Endothelial cell of umbilical vein (primary cell): ENCODE measurements around the gene C19orf25. TPM values are rescaled to one million over a fixed set of nuclear protein-coding genes. Genes with fewer than 3 reads are reported as not detected.

ENCODE experiments used
- BruUV-seq: library from RNA; stranded (reverse); fragments of 400-500 nt; replicated peaks from 2 replicates; lab custom pipeline; 2021; lab: Mats Ljungman, UMichigan
- CTCF ChIA-PET: fragments of 300-600, 350-600 bp; sonication (Branson Sonifier 250); formaldehyde crosslinking; loops from one replicate; lab custom pipeline; 2021; ENCODE audit warnings: antibody characterized with exemption, inconsistent platforms; lab: Charles Lee
- POLR2A ChIA-PET: fragments of 300-600, 350-600 bp; sonication (Branson Sonifier 250); formaldehyde crosslinking; loops from one replicate; lab custom pipeline; 2021; ENCODE audit warnings: antibody characterized with exemption, inconsistent platforms; lab: Charles Lee
- DNase-seq: peaks from one replicate; pipeline ENCODE4 v3.0.0-alpha.2; 2011; ENCODE audit warnings: low read depth, low spot score
- FAIRE-seq: peaks from 2 replicates; lab custom pipeline; 2011; peaks lifted over from hg19 to GRCh38; lab: Jason Lieb, UNC
- H2AFZ ChIP-seq: 2 replicates; pipeline ENCODE4 v1.6.0; 2012; ENCODE audit warnings: low read depth, low read length, control low read depth, inconsistent platforms
- H3K27ac ChIP-seq: 2 replicates; pipeline ENCODE4 v1.5.1; 2011; ENCODE audit warnings: low read depth, mild to moderate bottlenecking, control low read depth, low read length, moderate library complexity; ENCODE audit not compliant: insufficient read depth
- H3K27me3 ChIP-seq, 2 experiments: 2 replicates each; pipeline versions ENCODE4 v1.6.0 to v1.6.1; 2011; ENCODE audit warnings: low read length in 2 of 2, mixed read lengths in 1 of 2; ENCODE audit not compliant: control insufficient read depth in 2 of 2, insufficient read depth in 2 of 2
- H3K36me3 ChIP-seq, 2 experiments: 2 replicates in 1 of 2; 3 replicates in 1 of 2; pipeline ENCODE4 v1.5.1; 2011; ENCODE audit warnings: low read length in 2 of 2, mild to moderate bottlenecking in 1 of 2, moderate library complexity in 1 of 2; ENCODE audit not compliant: control insufficient read depth in 2 of 2, insufficient read depth in 2 of 2; ENCODE audit errors: extremely low read depth in 1 of 2
- H3K4me1 ChIP-seq: 3 replicates; pipeline ENCODE4 v1.5.1; 2011; ENCODE audit warnings: mild to moderate bottlenecking, low read length; ENCODE audit not compliant: control insufficient read depth, insufficient read depth; ENCODE audit errors: extremely low read depth
- H3K4me2 ChIP-seq: 2 replicates; pipeline ENCODE4 v1.6.1; 2011; ENCODE audit warnings: low read length, control low read depth, mixed read lengths; ENCODE audit not compliant: insufficient read depth
- H3K4me3 ChIP-seq, 3 experiments: fragments of 200-600 bp in 1 of 3; sonication (generic), shearing (Covaris generic) in 1 of 3; replicated peaks in 1 of 3; 2 replicates each; pipeline ENCODE4 v1.5.1; 2011 to 2016; ENCODE audit warnings: control low read depth in 3 of 3, low read length in 3 of 3, mild to moderate bottlenecking in 2 of 3, inconsistent platforms in 1 of 3, low read depth in 1 of 3, moderate library complexity in 1 of 3; ENCODE audit not compliant: insufficient read depth in 1 of 3
- H3K79me2 ChIP-seq: 2 replicates; pipeline ENCODE4 v1.6.0; 2012; ENCODE audit warnings: low read length, inconsistent platforms; ENCODE audit not compliant: control insufficient read depth, insufficient read depth
- H3K9ac ChIP-seq: replicated peaks from 2 replicates; pipeline ENCODE3; 2011; ENCODE audit warnings: low read length, control low read depth; ENCODE audit not compliant: insufficient read depth; ENCODE audit errors: extremely low read depth
- H3K9me1 ChIP-seq: replicated peaks from 3 replicates; pipeline ENCODE4 v1.6.0; 2011; ENCODE audit warnings: mild to moderate bottlenecking, low read length; ENCODE audit not compliant: control insufficient read depth, insufficient read depth; ENCODE audit errors: extremely low read depth
- H3K9me3 ChIP-seq: replicated peaks from 2 replicates; pipeline ENCODE4 v1.5.1; 2012; ENCODE audit warnings: low read length, inconsistent platforms; ENCODE audit not compliant: control insufficient read depth, insufficient read depth
- H4K20me1 ChIP-seq: replicated peaks from 2 replicates; pipeline ENCODE3; 2011; ENCODE audit warnings: mild to moderate bottlenecking, low read length; ENCODE audit not compliant: control insufficient read depth, insufficient read depth; ENCODE audit errors: extremely low read depth
- CTCF ChIP-seq, 2 donors: IDR thresholded peaks; 1 replicate in 1 of 2; 2 replicates in 1 of 2; pipeline ENCODE4 v1.5.1; 2011; ENCODE audit warnings: low read length in 2 of 2, mild to moderate bottlenecking in 2 of 2, moderate library complexity in 2 of 2, control low read depth in 1 of 2, inconsistent platforms in 1 of 2, low read depth in 1 of 2; ENCODE audit not compliant: insufficient read depth in 1 of 2; ENCODE audit errors: extremely low read depth in 1 of 2
- EZH2 ChIP-seq: IDR thresholded peaks from 2 replicates; pipeline ENCODE4 v1.6.1; 2012; ENCODE audit warnings: borderline replicate concordance, low read depth, mild to moderate bottlenecking, moderate library complexity, low read length, inconsistent platforms; ENCODE audit not compliant: severe bottlenecking
- FOS ChIP-seq: IDR thresholded peaks from 2 replicates; pipeline ENCODE4 v1.6.1; 2011; ENCODE audit warnings: mild to moderate bottlenecking, low read length, moderate library complexity, borderline replicate concordance; ENCODE audit not compliant: insufficient read depth
- GATA2 ChIP-seq: IDR thresholded peaks from 2 replicates; pipeline ENCODE4 v1.7.0; 2011; ENCODE audit warnings: low read depth, mild to moderate bottlenecking, moderate library complexity, mixed read lengths, low read length; ENCODE audit not compliant: insufficient read length, insufficient read depth
- JUN ChIP-seq: IDR thresholded peaks from 2 replicates; pipeline ENCODE4 v1.6.1; 2011; ENCODE audit warnings: borderline replicate concordance, low read depth; ENCODE audit not compliant: insufficient read length, insufficient read depth
- MYC ChIP-seq: IDR thresholded peaks from one replicate; pipeline ENCODE4 v1.6.1; 2011; ENCODE audit warnings: mild to moderate bottlenecking, low read depth, low read length
- POLR2A ChIP-seq: IDR thresholded peaks from 2 replicates; pipeline ENCODE4 v1.6.1; 2012; ENCODE audit warnings: low read depth, mild to moderate bottlenecking, control low read depth, low read length
- dilution Hi-C: fragments of 300-500 bp; cut with MboI; formaldehyde crosslinking; loops from one replicate; pipeline ENCODE4 v1.15.0; 2019; ENCODE audit warnings: low sequenced_read_pairs; ENCODE audit not compliant: extremely low pct_ligation_motif_present
- intact Hi-C: fragments of 100-400 bp; cut with micrococcal nuclease; formaldehyde crosslinking; loops from one replicate; pipeline ENCODE4 v1.10.0; 2022
- polyA plus RNA-seq, 4 experiments: library from polyadenylated mRNA; depleted of rRNA in 3 of 4; stranded (reverse) in 3 of 4; unstranded in 1 of 4; fragments of >200 nt; gene quantifications; 2 replicates each; pipeline versions ENCODE4 v1.2.1 to v1.2.3, GENCODE V29; 2011 to 2012; ENCODE audit warnings: missing spikeins in 1 of 4
- total RNA-seq: library from RNA; stranded (reverse); gene quantifications from 2 replicates; pipeline ENCODE4 v1.2.3, GENCODE V29; 2021
- TF ChIP-seq, protein P1 (sequence below): IDR thresholded peaks from 2 replicates; pipeline ENCODE4 v1.6.1; 2011; ENCODE audit not compliant: insufficient read depth, insufficient read length

C19orf25 gene
- total and polyA plus RNA-seq, 2 donors (not counting 3 experiments of a cell fraction or from before 2014, with no cell fraction given): 28.0 to 34.6 TPM

- ChIA-PET POLR2A (no interaction called here), CTCF (no interaction called here)
- Histone ChIP-seq H3K4me2 (no peak overlapping the region), H4K20me1 (no peaks in the 10 kb centered on the region), H3K9me1 (no peaks in the 10 kb centered on the region), H3K4me1 (no peaks in the 10 kb centered on the region), H3K36me3 (peaks cover 0 to under 1% of the 10 kb centered on the region in 2 experiments), H3K27me3 (peaks cover 30 to 41% of the 10 kb centered on the region in 2 experiments), H3K79me2 (no peaks in the 10 kb centered on the region), H3K9ac (no peak overlapping the region), H3K4me3 (no peak overlapping the region), H3K9me3 (no peaks in the 10 kb centered on the region), H2AFZ (no peak overlapping the region), H3K27ac (no peak overlapping the region)
- intact Hi-C loops: no loop called here
- no peak for TF ChIP-seq EZH2
- TF ChIP-seq, protein P1, sequence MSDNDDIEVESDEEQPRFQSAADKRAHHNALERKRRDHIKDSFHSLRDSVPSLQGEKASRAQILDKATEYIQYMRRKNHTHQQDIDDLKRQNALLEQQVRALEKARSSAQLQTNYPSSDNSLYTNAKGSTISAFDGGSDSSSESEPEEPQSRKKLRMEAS: no peak
- no peak for TF ChIP-seq JUN
- TF ChIP-seq FOS: no peak
- no peak for TF ChIP-seq GATA2
- no peak for TF ChIP-seq POLR2A
- TF ChIP-seq MYC: no peak
- dilution Hi-C loops: no loop called here
- no TSS peak for BruUV-seq
- FAIRE-seq (no peak), DNase-seq (no peak)
These were observed 31.5 kb downstream of the C19orf25 start for GRCh38 chr19:1447504-1447903.

GRCh38 chr19:1446713-1447481, 32.1 kb downstream of the C19orf25 start:
- no peak overlapping the region for H3K9ac ChIP-seq
- peaks cover 27 to 39% of the 10 kb centered on the region in 2 experiments for H3K27me3 ChIP-seq
- no peak overlapping the region for H3K4me3 ChIP-seq
- H2AFZ ChIP-seq: no peak overlapping the region
- no TSS peak for BruUV-seq
- no peaks in the 10 kb centered on the region for H3K9me1 ChIP-seq
- POLR2A ChIA-PET: no interaction called here
- no peaks in the 10 kb centered on the region for H3K4me1 ChIP-seq
- FAIRE-seq (no peak), DNase-seq (no peak)
- H3K79me2 ChIP-seq: peaks cover 1% of the 10 kb centered on the region
- no peak for TF ChIP-seq JUN
- no peak for TF ChIP-seq MYC
- peak; percentile 99 for TF ChIP-seq EZH2
- no peak for TF ChIP-seq GATA2
- TF ChIP-seq CTCF (IDR thresholded peaks at IDR 0.05; ENCODE audit: extremely low read depth in 1 of 2, insufficient read depth in 1 of 2, low read depth in 1 of 2, low read length in 2 of 2): no peak
- H3K36me3 ChIP-seq: peaks cover 3 to 5% of the 10 kb centered on the region in 2 experiments
- intact Hi-C loops: no loop called here
- no peaks in the 10 kb centered on the region for H3K9me3 ChIP-seq
- H4K20me1 ChIP-seq: no peaks in the 10 kb centered on the region
- no peak overlapping the region for H3K4me2 ChIP-seq
- dilution Hi-C loops: no loop called here
- no peak overlapping the region for H3K27ac ChIP-seq
- CTCF ChIA-PET: interaction anchor here (1.0 kb wide), 1 partner anchor 20 kb away, joined by 4 read pairs; no protein-coding TSS in a partner anchor
